ENCODE measurements around the gene RNF19B.
"Not testable (repeated sequence)": the region's sequence is repeated elsewhere in the genome, so short reads cannot be mapped to it uniquely, and the experiment has no call there.

Gene RNF19B

GRCh38 chr1:32915766-32916706 lies 48.6 kb downstream of the RNF19B start:
- no peak overlapping the region for H2AFZ ChIP-seq (ENCODE audit: low read depth, low read length)

GRCh38 chr1:32910319-32910718 lies 54.3 kb downstream of the RNF19B start:
- no peaks in the 10 kb centered on the region for H3K9me3 ChIP-seq (ENCODE audit: low read length)
- no peak overlapping the region for H2AFZ ChIP-seq (ENCODE audit: low read depth, low read length)
- peaks cover 3% of the 10 kb centered on the region for H3K4me1 ChIP-seq (ENCODE audit: insufficient read depth, low read length)
- H3K4me3 ChIP-seq (ENCODE audit: low read length): no peak overlapping the region
- peaks cover 5% of the 10 kb centered on the region for H3K27me3 ChIP-seq (ENCODE audit: insufficient read depth, low read length)
- no peaks in the 10 kb centered on the region for H3K36me3 ChIP-seq (ENCODE audit: insufficient read depth, low read length)

More at GRCh38 chr1:32915766-32916706, 48.6 kb downstream of the RNF19B start:
- Histone ChIP-seq H3K27me3 (ENCODE audit: insufficient read depth, low read length) (no peaks in the 10 kb centered on the region), H3K4me3 (ENCODE audit: low read length) (no peak overlapping the region), H3K9me3 (ENCODE audit: low read length) (no peaks in the 10 kb centered on the region), H3K36me3 (ENCODE audit: insufficient read depth, low read length) (no peaks in the 10 kb centered on the region), H3K4me1 (ENCODE audit: insufficient read depth, low read length) (peaks cover 4% of the 10 kb centered on the region)

GRCh38 chr1:32907435-32907834 lies 57.2 kb downstream of the RNF19B start:
- Histone ChIP-seq H3K27me3 (ENCODE audit: insufficient read depth, low read length) (peaks cover 12% of the 10 kb centered on the region), H3K36me3 (ENCODE audit: insufficient read depth, low read length) (no peaks in the 10 kb centered on the region), H3K9me3 (ENCODE audit: low read length) (no peaks in the 10 kb centered on the region), H3K4me3 (ENCODE audit: low read length) (no peak overlapping the region), H2AFZ (ENCODE audit: low read depth, low read length) (no peak overlapping the region), H3K4me1 (ENCODE audit: insufficient read depth, low read length) (peaks cover 3% of the 10 kb centered on the region)

GRCh38 chr1:32906654-32907053 lies 58.0 kb downstream of the RNF19B start:
- H3K36me3 ChIP-seq (ENCODE audit: insufficient read depth, low read length): no peaks in the 10 kb centered on the region
- peaks cover 18% of the 10 kb centered on the region for H3K27me3 ChIP-seq (ENCODE audit: insufficient read depth, low read length)
- H3K9me3 ChIP-seq (ENCODE audit: low read length): no peaks in the 10 kb centered on the region
- no peak overlapping the region for H2AFZ ChIP-seq (ENCODE audit: low read depth, low read length)
- no peak overlapping the region for H3K4me3 ChIP-seq (ENCODE audit: low read length)
- H3K4me1 ChIP-seq (ENCODE audit: insufficient read depth, low read length): peaks cover 3% of the 10 kb centered on the region

- not testable (repeated sequence) for H3K9me3 ChIP-seq (ENCODE audit: low read length); H3K36me3 ChIP-seq (ENCODE audit: insufficient read depth, low read length); H2AFZ ChIP-seq (ENCODE audit: low read depth, low read length)
Measured at GRCh38 chr1:32905588-32905987, 59.0 kb downstream of the RNF19B start.

GRCh38 chr1:32904797-32905196 lies 59.8 kb downstream of the RNF19B start:
- H3K9me3 ChIP-seq (ENCODE audit: low read length): no peaks in the 10 kb centered on the region
- no peaks in the 10 kb centered on the region for H3K36me3 ChIP-seq (ENCODE audit: insufficient read depth, low read length)
- H3K4me3 ChIP-seq (ENCODE audit: low read length): no peak overlapping the region
- peaks cover 5% of the 10 kb centered on the region for H3K4me1 ChIP-seq (ENCODE audit: insufficient read depth, low read length)
- H2AFZ ChIP-seq (ENCODE audit: low read depth, low read length): no peak overlapping the region
- H3K27me3 ChIP-seq (ENCODE audit: insufficient read depth, low read length): peaks cover 34% of the 10 kb centered on the region

More at GRCh38 chr1:32905588-32905987, 59.0 kb downstream of the RNF19B start:
- H3K27me3 ChIP-seq (ENCODE audit: insufficient read depth, low read length): peaks cover 27% of the 10 kb centered on the region
- not testable (repeated sequence) for H3K4me3 ChIP-seq (ENCODE audit: low read length); H3K4me1 ChIP-seq (ENCODE audit: insufficient read depth, low read length)

GRCh38 chr1:32903991-32904785 lies 60.4 kb downstream of the RNF19B start:
- no peaks in the 10 kb centered on the region for H3K9me3 ChIP-seq (ENCODE audit: low read length)

GRCh38 chr1:32902535-32902920 lies 62.1 kb downstream of the RNF19B start:
- Histone ChIP-seq H3K36me3 (ENCODE audit: insufficient read depth, low read length) (no peaks in the 10 kb centered on the region), H3K27me3 (ENCODE audit: insufficient read depth, low read length) (peaks cover 50% of the 10 kb centered on the region), H3K9me3 (ENCODE audit: low read length) (no peaks in the 10 kb centered on the region), H3K4me3 (ENCODE audit: low read length) (no peak overlapping the region), H3K4me1 (ENCODE audit: insufficient read depth, low read length) (peaks cover 5% of the 10 kb centered on the region), H2AFZ (ENCODE audit: low read depth, low read length) (no peak overlapping the region)

More at GRCh38 chr1:32903991-32904785, 60.4 kb downstream of the RNF19B start:
- peaks cover 5% of the 10 kb centered on the region for H3K4me1 ChIP-seq (ENCODE audit: insufficient read depth, low read length)
- no peak overlapping the region for H2AFZ ChIP-seq (ENCODE audit: low read depth, low read length)
- H3K27me3 ChIP-seq (ENCODE audit: insufficient read depth, low read length): peaks cover 38% of the 10 kb centered on the region
- no peak overlapping the region for H3K4me3 ChIP-seq (ENCODE audit: low read length)
- no peaks in the 10 kb centered on the region for H3K36me3 ChIP-seq (ENCODE audit: insufficient read depth, low read length)

GRCh38 chr1:32901823-32902534 lies 62.6 kb downstream of the RNF19B start:
- Histone ChIP-seq H3K36me3 (ENCODE audit: insufficient read depth, low read length) (no peaks in the 10 kb centered on the region), H3K4me3 (ENCODE audit: low read length) (peak overlapping the region; percentile 35), H2AFZ (ENCODE audit: low read depth, low read length) (no peak overlapping the region), H3K9me3 (ENCODE audit: low read length) (no peaks in the 10 kb centered on the region), H3K27me3 (ENCODE audit: insufficient read depth, low read length) (peaks cover 51% of the 10 kb centered on the region), H3K4me1 (ENCODE audit: insufficient read depth, low read length) (peaks cover 2% of the 10 kb centered on the region)

GRCh38 chr1:32900956-32901822 lies 63.4 kb downstream of the RNF19B start, which contains the start of gene TMEM54:
TMEM54 (minus strand) TSS chr1:32901389; CDS start chr1:32901238, 151 bp downstream.
- no peak within 1 kb of the TSS for H2AFZ ChIP-seq (ENCODE audit: low read depth, low read length)
- H3K27me3 ChIP-seq (ENCODE audit: insufficient read depth, low read length): peaks cover 53% of the 10 kb centered on the region
- no peaks in the 10 kb centered on the region for H3K36me3 ChIP-seq (ENCODE audit: insufficient read depth, low read length)
- peak within 1 kb of the TSS; percentile 35 for H3K4me3 ChIP-seq (ENCODE audit: low read length)
- H3K9me3 ChIP-seq (ENCODE audit: low read length): no peaks in the 10 kb centered on the region
- H3K4me1 ChIP-seq (ENCODE audit: insufficient read depth, low read length): peaks cover 2% of the 10 kb centered on the region

GRCh38 chr1:32900371-32900955 lies 64.1 kb downstream of the RNF19B start:
- Histone ChIP-seq H3K4me3 (ENCODE audit: low read length) (peak overlapping the region; percentile 35), H3K4me1 (ENCODE audit: insufficient read depth, low read length) (peaks cover 2% of the 10 kb centered on the region), H3K36me3 (ENCODE audit: insufficient read depth, low read length) (no peaks in the 10 kb centered on the region), H3K27me3 (ENCODE audit: insufficient read depth, low read length) (peaks cover 53% of the 10 kb centered on the region), H3K9me3 (ENCODE audit: low read length) (no peaks in the 10 kb centered on the region), H2AFZ (ENCODE audit: low read depth, low read length) (no peak overlapping the region)
